Endothelial cell of umbilical vein (primary cell): Measurements from ENCODE around the gene ILF2. TPM values are rescaled to one million over a fixed set of nuclear protein-coding genes. Genes with fewer than 3 reads are reported as not detected.

Source experiments
- BruUV-seq: library from RNA; stranded (reverse); fragments of 400-500 nt; replicated peaks from 2 replicates; lab custom pipeline; 2021; lab: Mats Ljungman, UMichigan
- CTCF ChIA-PET: fragments of 300-600, 350-600 bp; sonication (Branson Sonifier 250); formaldehyde crosslinking; loops from one replicate; lab custom pipeline; 2021; ENCODE audit warnings: antibody characterized with exemption, inconsistent platforms; lab: Charles Lee
- POLR2A ChIA-PET: fragments of 300-600, 350-600 bp; sonication (Branson Sonifier 250); formaldehyde crosslinking; loops from one replicate; lab custom pipeline; 2021; ENCODE audit warnings: antibody characterized with exemption, inconsistent platforms; lab: Charles Lee
- DNase-seq: peaks from one replicate; pipeline ENCODE4 v3.0.0-alpha.2; 2011; ENCODE audit warnings: low read depth, low spot score
- FAIRE-seq: peaks from 2 replicates; lab custom pipeline; 2011; peaks lifted over from hg19 to GRCh38; lab: Jason Lieb, UNC
- H2AFZ ChIP-seq: 2 replicates; pipeline ENCODE4 v1.6.0; 2012; ENCODE audit warnings: low read depth, low read length, control low read depth, inconsistent platforms
- H3K27ac ChIP-seq: 2 replicates; pipeline ENCODE4 v1.5.1; 2011; ENCODE audit warnings: low read depth, mild to moderate bottlenecking, control low read depth, low read length, moderate library complexity; ENCODE audit not compliant: insufficient read depth
- H3K27me3 ChIP-seq, 2 experiments: 2 replicates each; pipeline versions ENCODE4 v1.6.0 to v1.6.1; 2011; ENCODE audit warnings: low read length in 2 of 2, mixed read lengths in 1 of 2; ENCODE audit not compliant: control insufficient read depth in 2 of 2, insufficient read depth in 2 of 2
- H3K36me3 ChIP-seq, 2 experiments: 2 replicates in 1 of 2; 3 replicates in 1 of 2; pipeline ENCODE4 v1.5.1; 2011; ENCODE audit warnings: low read length in 2 of 2, mild to moderate bottlenecking in 1 of 2, moderate library complexity in 1 of 2; ENCODE audit not compliant: control insufficient read depth in 2 of 2, insufficient read depth in 2 of 2; ENCODE audit errors: extremely low read depth in 1 of 2
- H3K4me1 ChIP-seq: 3 replicates; pipeline ENCODE4 v1.5.1; 2011; ENCODE audit warnings: mild to moderate bottlenecking, low read length; ENCODE audit not compliant: control insufficient read depth, insufficient read depth; ENCODE audit errors: extremely low read depth
- H3K4me2 ChIP-seq: 2 replicates; pipeline ENCODE4 v1.6.1; 2011; ENCODE audit warnings: low read length, control low read depth, mixed read lengths; ENCODE audit not compliant: insufficient read depth
- H3K4me3 ChIP-seq, 3 experiments: fragments of 200-600 bp in 1 of 3; sonication (generic), shearing (Covaris generic) in 1 of 3; replicated peaks in 1 of 3; 2 replicates each; pipeline ENCODE4 v1.5.1; 2011 to 2016; ENCODE audit warnings: control low read depth in 3 of 3, low read length in 3 of 3, mild to moderate bottlenecking in 2 of 3, inconsistent platforms in 1 of 3, low read depth in 1 of 3, moderate library complexity in 1 of 3; ENCODE audit not compliant: insufficient read depth in 1 of 3
- H3K79me2 ChIP-seq: 2 replicates; pipeline ENCODE4 v1.6.0; 2012; ENCODE audit warnings: low read length, inconsistent platforms; ENCODE audit not compliant: control insufficient read depth, insufficient read depth
- H3K9ac ChIP-seq: replicated peaks from 2 replicates; pipeline ENCODE3; 2011; ENCODE audit warnings: low read length, control low read depth; ENCODE audit not compliant: insufficient read depth; ENCODE audit errors: extremely low read depth
- H3K9me1 ChIP-seq: replicated peaks from 3 replicates; pipeline ENCODE4 v1.6.0; 2011; ENCODE audit warnings: mild to moderate bottlenecking, low read length; ENCODE audit not compliant: control insufficient read depth, insufficient read depth; ENCODE audit errors: extremely low read depth
- H3K9me3 ChIP-seq: replicated peaks from 2 replicates; pipeline ENCODE4 v1.5.1; 2012; ENCODE audit warnings: low read length, inconsistent platforms; ENCODE audit not compliant: control insufficient read depth, insufficient read depth
- H4K20me1 ChIP-seq: replicated peaks from 2 replicates; pipeline ENCODE3; 2011; ENCODE audit warnings: mild to moderate bottlenecking, low read length; ENCODE audit not compliant: control insufficient read depth, insufficient read depth; ENCODE audit errors: extremely low read depth
- EZH2 ChIP-seq: IDR thresholded peaks from 2 replicates; pipeline ENCODE4 v1.6.1; 2012; ENCODE audit warnings: borderline replicate concordance, low read depth, mild to moderate bottlenecking, moderate library complexity, low read length, inconsistent platforms; ENCODE audit not compliant: severe bottlenecking
- FOS ChIP-seq: IDR thresholded peaks from 2 replicates; pipeline ENCODE4 v1.6.1; 2011; ENCODE audit warnings: mild to moderate bottlenecking, low read length, moderate library complexity, borderline replicate concordance; ENCODE audit not compliant: insufficient read depth
- GATA2 ChIP-seq: IDR thresholded peaks from 2 replicates; pipeline ENCODE4 v1.7.0; 2011; ENCODE audit warnings: low read depth, mild to moderate bottlenecking, moderate library complexity, mixed read lengths, low read length; ENCODE audit not compliant: insufficient read length, insufficient read depth
- JUN ChIP-seq: IDR thresholded peaks from 2 replicates; pipeline ENCODE4 v1.6.1; 2011; ENCODE audit warnings: borderline replicate concordance, low read depth; ENCODE audit not compliant: insufficient read length, insufficient read depth
- MYC ChIP-seq: IDR thresholded peaks from one replicate; pipeline ENCODE4 v1.6.1; 2011; ENCODE audit warnings: mild to moderate bottlenecking, low read depth, low read length
- POLR2A ChIP-seq: IDR thresholded peaks from 2 replicates; pipeline ENCODE4 v1.6.1; 2012; ENCODE audit warnings: low read depth, mild to moderate bottlenecking, control low read depth, low read length
- POLR2AphosphoS5 ChIP-seq: IDR thresholded peaks from 2 replicates; pipeline ENCODE4 v1.6.1; 2012; ENCODE audit warnings: low read depth, mild to moderate bottlenecking, control low read depth, low read length, moderate library complexity; ENCODE audit not compliant: insufficient read depth
- dilution Hi-C: fragments of 300-500 bp; cut with MboI; formaldehyde crosslinking; loops from one replicate; pipeline ENCODE4 v1.15.0; 2019; ENCODE audit warnings: low sequenced_read_pairs; ENCODE audit not compliant: extremely low pct_ligation_motif_present
- intact Hi-C: fragments of 100-400 bp; cut with micrococcal nuclease; formaldehyde crosslinking; loops from one replicate; pipeline ENCODE4 v1.10.0; 2022
- polyA plus RNA-seq, 4 experiments: library from polyadenylated mRNA; depleted of rRNA in 3 of 4; stranded (reverse) in 3 of 4; unstranded in 1 of 4; fragments of >200 nt; gene quantifications; 2 replicates each; pipeline versions ENCODE4 v1.2.1 to v1.2.3, GENCODE V29; 2011 to 2012; ENCODE audit warnings: missing spikeins in 1 of 4
- total RNA-seq: library from RNA; stranded (reverse); gene quantifications from 2 replicates; pipeline ENCODE4 v1.2.3, GENCODE V29; 2021
- TF ChIP-seq, protein P1 (sequence below), 2 donors: IDR thresholded peaks; 1 replicate in 1 of 2; 2 replicates in 1 of 2; pipeline ENCODE4 v1.5.1; 2011; ENCODE audit warnings: low read length in 2 of 2, mild to moderate bottlenecking in 2 of 2, moderate library complexity in 2 of 2, control low read depth in 1 of 2, inconsistent platforms in 1 of 2, low read depth in 1 of 2; ENCODE audit not compliant: insufficient read depth in 1 of 2; ENCODE audit errors: extremely low read depth in 1 of 2
- TF ChIP-seq, protein P2 (sequence below): IDR thresholded peaks from 2 replicates; pipeline ENCODE4 v1.6.1; 2011; ENCODE audit not compliant: insufficient read depth, insufficient read length

ILF2 gene
- total and polyA plus RNA-seq, 2 donors (not counting 3 experiments of a cell fraction or from before 2014, with no cell fraction given): 271 to 303 TPM

DNA sequence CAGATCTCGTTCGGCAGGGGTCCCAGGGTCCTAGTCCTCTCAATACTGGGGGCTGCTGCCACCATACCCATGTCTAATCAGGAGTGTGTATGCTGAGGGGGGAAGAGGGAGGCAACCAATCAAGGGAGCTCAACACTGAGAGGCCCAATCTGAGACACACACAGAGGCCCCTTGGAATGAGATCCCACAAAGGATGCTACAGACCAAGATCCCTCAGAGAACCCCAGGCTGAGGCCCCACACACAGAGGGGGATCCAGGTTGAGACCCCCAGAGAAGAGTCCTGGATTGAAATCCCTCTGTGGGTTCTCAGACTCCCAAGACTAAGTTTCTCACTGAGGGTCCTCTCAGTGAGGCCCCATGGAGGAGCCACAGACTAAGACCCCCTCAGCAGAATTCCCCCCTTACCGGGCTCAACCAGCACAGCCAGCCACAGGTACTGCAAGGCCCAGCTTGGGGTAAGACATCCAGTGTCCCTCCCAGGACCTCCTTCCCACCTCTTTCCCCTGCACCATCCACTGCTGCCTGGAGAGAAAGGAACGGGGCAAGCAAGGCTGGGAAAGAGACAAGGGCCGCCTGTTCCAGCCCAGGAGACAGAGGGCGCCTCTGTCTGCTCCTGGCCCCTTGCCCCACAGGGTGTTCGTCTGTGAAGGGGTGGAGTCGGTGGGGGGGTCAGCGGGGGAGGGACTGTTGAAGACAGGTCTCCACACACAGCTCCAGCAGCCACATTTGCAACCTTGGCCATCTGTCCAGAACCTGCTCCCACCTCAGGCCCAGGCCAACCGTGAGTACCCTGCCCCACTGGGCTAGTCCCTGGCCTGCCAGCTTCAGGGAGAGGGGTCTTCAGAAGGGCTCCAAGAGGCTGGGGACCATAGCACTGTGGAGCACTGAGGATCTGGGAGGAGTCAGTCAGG is 42.8 kb downstream of the ILF2 start, which contains the start of gene S100A1:
S100A1 (plus strand) TSS at position 720 of the 912 bp plus-strand sequence. CDS start 2,088 bp downstream, outside the sequence.
- dilution Hi-C loops: no loop called here
- Histone ChIP-seq H3K27me3 (no peaks in the 10 kb centered on the region), H3K79me2 (peaks cover 28% of the 10 kb centered on the region), H3K27ac (peak within 1 kb of the TSS; percentile 81), H3K4me3 (peak within 1 kb of the TSS; percentile 57 to 74 (median 62)), H4K20me1 (no peaks in the 10 kb centered on the region), H3K9me1 (no peaks in the 10 kb centered on the region), H3K9ac (peak within 1 kb of the TSS; percentile 86), H2AFZ (peak within 1 kb of the TSS; percentile 55), H3K36me3 (no peaks in the 10 kb centered on the region), H3K9me3 (no peaks in the 10 kb centered on the region), H3K4me1 (peaks cover 14% of the 10 kb centered on the region), H3K4me2 (peak within 1 kb of the TSS; percentile 93)
- FAIRE-seq (no peak), DNase-seq (no peak)
- no TSS peak for BruUV-seq
- CTCF ChIA-PET: interaction anchor here (0.7 to 7.8 kb wide), 38 partner anchors 10 to 145 kb away, joined by 3 to 145 read pairs (median 5); partner anchors contain the start of genes S100A14, S100A16, S100A6 and SNAPIN
- TF ChIP-seq GATA2 (no peak), EZH2 (no peak), MYC (no peak), POLR2A (no peak), POLR2AphosphoS5 (no peak), FOS (no peak), JUN (no peak)
- TF ChIP-seq, protein P1, sequence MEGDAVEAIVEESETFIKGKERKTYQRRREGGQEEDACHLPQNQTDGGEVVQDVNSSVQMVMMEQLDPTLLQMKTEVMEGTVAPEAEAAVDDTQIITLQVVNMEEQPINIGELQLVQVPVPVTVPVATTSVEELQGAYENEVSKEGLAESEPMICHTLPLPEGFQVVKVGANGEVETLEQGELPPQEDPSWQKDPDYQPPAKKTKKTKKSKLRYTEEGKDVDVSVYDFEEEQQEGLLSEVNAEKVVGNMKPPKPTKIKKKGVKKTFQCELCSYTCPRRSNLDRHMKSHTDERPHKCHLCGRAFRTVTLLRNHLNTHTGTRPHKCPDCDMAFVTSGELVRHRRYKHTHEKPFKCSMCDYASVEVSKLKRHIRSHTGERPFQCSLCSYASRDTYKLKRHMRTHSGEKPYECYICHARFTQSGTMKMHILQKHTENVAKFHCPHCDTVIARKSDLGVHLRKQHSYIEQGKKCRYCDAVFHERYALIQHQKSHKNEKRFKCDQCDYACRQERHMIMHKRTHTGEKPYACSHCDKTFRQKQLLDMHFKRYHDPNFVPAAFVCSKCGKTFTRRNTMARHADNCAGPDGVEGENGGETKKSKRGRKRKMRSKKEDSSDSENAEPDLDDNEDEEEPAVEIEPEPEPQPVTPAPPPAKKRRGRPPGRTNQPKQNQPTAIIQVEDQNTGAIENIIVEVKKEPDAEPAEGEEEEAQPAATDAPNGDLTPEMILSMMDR (IDR thresholded peaks at IDR 0.05; ENCODE audit: extremely low read depth in 1 of 2, insufficient read depth in 1 of 2, low read depth in 1 of 2, low read length in 2 of 2): no peak
- TF ChIP-seq, protein P2, sequence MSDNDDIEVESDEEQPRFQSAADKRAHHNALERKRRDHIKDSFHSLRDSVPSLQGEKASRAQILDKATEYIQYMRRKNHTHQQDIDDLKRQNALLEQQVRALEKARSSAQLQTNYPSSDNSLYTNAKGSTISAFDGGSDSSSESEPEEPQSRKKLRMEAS: no peak
- intact Hi-C loops: loop anchor here (1.0 kb wide), 5 partner anchors 19 to 117 kb away; no protein-coding TSS in a partner anchor
- POLR2A ChIA-PET: interaction anchor here (0.6 to 3.6 kb wide), 21 partner anchors 10 to 337 kb away, joined by 3 to 43 read pairs (median 5); partner anchors contain the start of genes ILF2, S100A14 and S100A16
